Nucleus accumbens (tissue), 56 donors: ENCODE data around the gene CDH15.

Source experiments
- DNase-seq, 56 donors: peaks; one replicate each; lab custom pipeline; 2025; lab: John Stamatoyannopoulos, UW

Gene CDH15

GRCh38 chr16:89197033-89197632, 25.6 kb downstream of the CDH15 start:
- DNase-seq, result no peak

- no peak for DNase-seq
These were observed 26.3 kb downstream of the CDH15 start for GRCh38 chr16:89197633-89198416.

DNA sequence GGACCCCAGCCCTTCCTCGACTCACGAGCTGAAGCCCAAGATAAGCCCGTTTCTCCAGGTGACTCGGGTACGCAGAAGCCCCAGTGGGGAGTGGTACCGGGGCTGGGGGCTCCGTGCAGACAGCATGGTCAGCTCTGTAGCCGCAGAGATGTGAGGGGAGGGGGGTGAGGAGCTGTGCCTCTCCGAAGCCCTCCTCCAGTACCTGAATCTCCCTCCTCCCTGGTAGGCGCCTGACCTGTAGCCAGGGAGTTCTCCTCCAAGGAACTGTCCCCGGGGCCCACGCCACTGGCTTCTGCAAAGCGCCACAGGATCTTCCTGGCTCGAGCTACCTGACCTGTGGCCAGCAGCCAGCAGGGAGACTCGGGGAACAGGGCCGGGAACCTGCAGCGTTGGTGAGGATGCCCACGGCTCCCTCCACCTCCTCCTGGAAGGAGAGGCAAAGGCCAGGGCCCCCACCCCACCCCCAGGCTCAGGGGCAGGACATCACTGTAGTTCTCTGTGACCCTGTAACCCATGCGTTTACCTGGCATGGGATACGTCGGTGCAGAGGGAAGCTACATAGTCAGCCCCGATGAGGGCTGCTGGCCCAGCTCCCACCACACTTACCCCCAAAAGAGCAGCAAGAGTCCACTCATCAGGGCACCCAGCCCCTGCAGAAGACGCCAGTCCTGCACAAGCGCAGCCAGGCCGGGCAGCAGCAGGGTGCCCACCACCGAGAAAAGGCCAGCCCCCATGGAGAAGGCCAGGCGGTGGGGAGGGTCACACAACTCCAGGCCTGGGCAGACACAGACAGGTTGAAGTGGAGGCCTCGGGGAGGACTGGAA, 27.1 kb downstream of the CDH15 start:
- DNase-seq, result no peak

DNA sequence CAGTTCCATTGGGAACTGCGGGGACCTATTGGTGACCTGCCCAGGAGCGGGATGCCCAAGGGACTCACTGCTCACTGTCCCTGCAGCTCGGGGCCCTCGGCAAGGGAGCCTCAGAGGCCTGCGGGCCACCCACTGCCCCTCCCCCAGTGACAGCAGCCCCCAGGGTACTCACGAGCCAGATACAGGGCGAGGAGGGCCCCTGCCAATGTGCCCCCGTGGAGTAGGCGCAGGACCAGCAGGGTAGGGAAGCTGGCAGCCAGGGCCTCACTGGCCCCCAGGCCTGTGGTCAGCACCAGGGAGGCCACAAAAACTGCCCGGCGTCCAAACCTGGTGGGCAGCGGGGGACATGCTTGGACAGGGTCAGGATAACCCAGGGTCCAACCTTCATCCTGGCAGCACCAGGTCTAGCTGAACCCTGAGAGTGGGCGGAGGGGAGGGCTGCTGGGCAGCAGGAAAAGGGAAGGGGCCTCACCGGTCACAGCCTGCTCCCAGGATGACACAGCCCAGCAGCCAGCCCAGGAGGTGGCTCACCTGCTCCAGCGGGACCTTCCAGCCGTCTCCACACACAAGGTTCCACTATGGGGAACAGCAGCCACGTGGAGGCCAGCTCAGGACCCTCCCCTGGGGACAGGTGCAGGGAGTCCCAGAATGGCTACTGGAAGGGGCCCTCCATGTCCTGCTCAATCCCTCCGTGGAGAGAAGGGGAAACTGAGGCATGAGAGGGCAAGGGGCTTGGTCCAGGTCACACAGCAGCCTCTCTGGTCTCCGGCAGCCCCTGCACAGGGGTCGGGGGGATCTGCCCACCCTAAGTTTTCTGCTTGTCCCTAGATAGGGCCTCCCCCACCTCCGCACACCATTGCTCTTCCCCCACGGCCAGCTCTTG, 27.9 kb downstream of the CDH15 start:
- DNase-seq, result no peak

DNA sequence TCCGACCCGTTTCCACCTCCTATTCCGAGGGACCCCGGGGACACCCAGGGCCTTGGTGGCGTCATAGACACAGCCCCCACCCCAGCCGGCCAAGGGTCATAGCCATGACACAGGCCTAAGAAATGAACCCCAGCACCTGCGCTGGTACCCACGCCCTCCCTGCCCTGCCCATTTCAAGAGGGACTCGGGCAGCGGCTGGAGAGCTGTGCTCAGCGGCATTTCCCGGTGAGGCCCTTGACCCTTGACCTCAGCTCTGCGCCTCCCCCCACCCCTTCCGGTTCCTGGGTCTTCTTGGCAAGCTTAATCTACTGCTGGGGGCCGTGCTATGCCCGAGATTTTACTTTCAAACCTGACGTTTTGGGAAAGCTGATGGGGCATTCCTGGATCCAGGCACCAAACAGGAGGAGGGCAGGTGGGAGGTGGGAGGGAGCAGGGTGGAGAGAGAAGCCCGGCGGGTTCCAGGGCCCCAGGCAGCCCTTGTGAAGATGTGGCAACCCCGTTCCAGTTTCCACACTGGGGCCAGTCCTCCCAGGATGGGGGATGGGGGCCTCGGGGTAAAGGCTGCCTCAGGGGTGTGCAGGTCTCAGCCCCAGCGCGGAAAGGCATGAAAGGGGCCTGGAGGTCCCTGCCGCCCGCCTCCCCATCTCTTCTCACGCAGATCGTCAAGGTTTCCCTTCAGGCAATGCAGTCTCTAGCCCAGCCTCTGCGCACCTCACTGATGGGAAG, 28.7 kb downstream of the CDH15 start, which contains the start of gene SLC22A31:
TSS of gene SLC22A31 (minus strand) at position 414 of the 726 bp plus-strand sequence. CDS start at position 378, 36 bp downstream.
- DNase-seq, result no peak

DNA sequence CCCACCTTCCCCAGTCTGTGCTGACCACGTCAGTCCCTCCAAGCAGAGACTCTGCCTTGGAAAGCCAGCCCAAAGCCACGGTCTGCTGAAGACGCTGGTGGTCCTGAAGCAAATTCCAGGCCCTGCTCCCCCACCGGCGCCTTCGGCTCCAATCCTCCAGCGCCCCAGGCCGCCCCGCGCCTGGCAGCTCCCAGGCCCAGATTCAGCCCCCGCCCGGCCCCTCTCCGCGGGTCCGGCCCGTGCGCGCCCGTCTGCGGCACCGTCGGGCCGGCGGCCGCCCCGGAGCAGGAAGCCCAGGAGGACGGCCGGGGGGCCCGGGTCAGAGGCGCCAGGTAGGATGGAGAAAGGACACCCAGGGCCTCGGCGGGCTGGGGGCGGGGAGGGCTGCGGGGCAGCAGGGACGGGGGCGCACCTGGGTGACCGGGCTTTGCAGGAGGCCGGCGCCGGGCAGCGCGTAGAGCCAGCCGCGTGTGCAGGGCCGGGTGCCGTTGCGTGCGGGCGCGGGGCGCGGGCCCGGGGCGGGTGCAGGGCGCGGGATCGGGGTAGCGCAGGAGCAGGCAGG, 29.4 kb downstream of the CDH15 start:
- DNase-seq, result no peak

GRCh38 chr16:89201439-89202377, 30.2 kb downstream of the CDH15 start:
- peak in 13 of 56 donors; percentile 7 to 76 (median 22) for DNase-seq

DNA sequence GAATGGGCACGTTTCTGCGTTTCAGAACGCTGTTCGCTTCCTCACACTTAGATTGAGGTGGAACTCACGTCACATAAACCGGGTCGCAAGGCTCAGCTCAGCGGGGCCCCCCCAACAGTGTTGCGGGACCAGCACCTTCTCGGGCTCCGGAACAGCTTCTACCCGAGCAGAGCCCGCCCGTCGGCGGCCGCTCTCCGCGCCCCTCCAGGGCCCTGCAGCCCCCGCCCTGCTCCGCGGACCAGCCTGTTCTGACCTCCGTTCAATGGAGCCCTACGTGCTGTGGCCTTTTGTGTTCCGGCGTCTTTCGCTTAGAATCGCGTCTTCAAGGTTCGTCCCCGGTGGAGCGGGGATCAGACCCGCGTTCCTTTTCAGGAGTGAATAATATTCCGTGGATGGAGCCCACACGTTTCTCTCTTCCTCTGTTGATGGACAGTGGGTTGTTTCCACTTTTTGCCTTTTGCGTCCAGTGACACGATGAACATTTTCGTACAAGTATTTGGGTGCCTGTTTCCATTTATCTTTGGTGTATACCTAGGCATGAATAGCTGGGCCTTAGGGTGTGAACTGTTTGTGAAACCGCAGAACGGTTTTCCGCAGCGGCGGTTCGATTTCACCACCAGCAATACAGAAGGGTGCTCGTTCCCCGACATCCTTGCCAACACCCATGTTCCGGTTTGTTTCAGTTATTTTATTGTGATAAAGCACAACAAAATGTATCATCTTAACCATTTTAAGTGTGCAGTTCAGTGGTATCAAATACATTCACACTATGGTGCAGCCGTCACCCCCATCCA, 31.1 kb downstream of the CDH15 start:
- no peak for DNase-seq

DNA sequence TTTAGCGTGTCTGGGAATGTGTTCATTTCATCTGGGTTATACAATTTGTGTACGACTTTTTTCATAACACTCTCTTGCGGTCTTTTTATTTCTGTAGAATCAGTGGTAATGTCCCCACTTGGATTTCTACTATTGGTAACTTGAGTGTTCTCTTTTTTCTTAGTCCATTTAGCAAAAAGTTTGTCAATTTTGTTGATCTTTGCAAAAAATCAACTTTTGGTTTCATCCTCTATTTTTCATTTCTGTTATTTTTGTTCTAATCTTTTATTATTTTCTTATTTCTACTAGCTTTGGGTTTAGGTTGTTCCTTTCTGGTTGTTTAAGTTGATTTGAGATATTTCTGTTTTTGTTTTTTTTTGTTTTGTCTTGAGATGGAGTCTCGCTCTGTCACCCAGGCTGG, 36.4 kb downstream of the CDH15 start:
- no peak for DNase-seq

DNA sequence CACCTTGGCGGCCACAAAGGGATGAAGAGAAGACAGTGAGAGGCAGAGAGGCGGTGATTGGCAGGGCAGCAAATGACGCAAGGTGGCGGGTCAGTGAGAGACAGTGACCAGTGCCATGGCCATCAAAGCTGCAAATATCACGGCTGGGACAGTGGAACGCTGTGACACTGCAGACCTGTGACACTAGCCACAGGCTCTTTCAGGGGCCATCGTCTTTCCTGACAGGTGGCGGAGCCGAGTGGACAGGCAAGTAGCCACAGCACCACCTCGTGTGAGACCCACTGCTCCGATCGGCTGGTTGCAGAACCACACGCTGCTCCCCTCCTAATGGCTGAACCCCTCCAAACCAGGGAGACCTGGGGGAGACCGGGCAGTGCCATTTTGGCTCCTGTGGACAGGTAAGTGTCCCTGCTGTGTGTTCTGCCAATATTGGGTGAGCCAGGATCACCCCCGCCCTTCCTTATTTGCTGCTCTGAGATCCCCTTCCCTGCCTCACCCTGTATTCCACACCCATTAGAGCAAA, 38.0 kb downstream of the CDH15 start:
- no peak for DNase-seq

GRCh38 chr16:89210165-89210903, 38.8 kb downstream of the CDH15 start:
- no peak for DNase-seq

DNA sequence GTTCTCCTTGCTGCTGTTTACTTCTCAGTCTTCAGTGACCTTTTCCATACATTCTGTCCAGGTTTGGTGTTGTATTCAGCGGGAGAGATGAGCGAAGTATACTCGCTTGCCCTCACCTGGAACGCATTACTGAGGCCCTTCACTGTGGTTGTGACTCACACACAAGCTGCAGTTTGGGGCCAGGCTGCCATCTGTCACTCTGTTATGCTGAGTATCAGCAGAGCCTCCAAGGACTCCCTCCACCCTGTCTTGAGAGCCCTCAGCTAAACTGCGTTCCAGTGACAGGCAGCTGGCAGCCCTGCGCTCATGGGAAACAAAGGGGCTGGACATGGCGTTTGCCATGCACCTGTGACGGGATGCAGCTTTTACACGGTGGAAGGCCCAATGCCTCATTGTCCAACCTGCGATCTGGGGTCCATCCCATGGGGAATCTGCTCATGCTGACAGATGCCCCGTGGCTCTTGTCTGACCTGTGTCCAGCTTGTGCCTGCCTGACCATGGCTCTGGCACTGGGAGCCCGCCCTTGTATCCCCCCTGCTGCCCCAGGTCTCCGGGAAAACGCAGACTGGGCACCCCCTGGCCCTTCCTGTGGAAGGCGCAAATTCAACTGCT, 39.5 kb downstream of the CDH15 start:
- no peak for DNase-seq

DNA sequence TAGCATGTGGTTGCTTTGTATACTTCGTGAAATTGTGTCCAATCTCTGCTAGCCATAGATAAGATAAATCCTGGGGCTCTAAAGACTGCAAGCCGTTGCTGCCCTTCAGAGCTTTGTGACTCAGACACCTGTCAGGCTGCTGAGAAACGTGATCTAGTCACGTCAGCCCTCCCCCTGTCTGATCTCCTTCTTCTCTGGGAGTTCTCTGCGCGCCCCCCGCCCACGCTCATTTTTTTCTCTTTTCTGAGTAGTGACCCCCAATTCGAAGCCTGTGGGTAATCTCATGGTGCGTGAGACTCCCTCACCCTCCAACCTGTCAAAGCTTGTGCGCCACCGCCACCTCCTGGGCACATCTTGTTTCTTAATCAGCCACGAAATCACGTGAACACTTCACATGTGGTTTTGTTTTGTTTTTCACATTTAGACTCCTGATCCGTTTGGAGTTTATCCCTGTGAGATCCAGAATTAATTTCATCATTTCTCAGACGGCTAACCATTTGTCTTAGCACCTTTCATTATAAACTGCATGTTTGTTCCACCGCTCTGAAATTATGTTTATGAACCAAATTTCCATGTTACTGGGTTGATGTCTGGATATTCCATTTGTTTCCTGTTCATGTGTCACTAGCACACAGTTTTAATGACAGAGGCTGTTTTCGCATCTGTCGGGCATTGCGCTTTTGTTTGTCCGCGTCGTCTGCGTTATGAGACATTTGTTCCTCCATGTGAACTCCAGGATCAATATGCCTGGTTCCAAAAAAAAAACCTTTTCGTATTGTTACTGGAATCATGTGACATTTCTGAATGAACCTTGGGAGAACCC, 45.0 kb downstream of the CDH15 start:
- peak in 51 of 56 donors; percentile 7 to 86 (median 53) for DNase-seq

- DNase-seq, result no peak
These were observed 45.5 kb downstream of the CDH15 start for GRCh38 chr16:89217138-89217387.
